Measurements from ENCODE around the gene TEX51.

DNA sequence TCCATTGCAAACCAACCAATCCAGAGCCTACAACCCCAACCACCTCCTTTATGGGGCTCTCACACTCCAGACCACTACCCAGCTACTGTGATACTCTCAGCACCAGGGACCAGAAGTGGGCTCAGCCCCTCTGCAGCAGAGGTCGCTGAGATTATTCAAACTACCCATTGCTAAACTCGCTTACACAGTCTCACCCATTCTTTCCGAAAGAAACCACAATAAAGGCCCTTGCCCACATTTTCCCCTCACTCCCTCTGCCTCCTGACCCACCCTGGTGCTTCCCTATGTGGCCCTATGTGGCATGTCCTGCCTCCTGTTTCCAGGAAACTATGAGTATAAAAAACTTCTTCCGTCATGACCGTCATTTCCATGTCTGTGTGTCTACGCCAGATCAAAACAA is 10.7 kb downstream of the TEX51 start:
- TF ChIP-seq GATA2 (CRISPR knock-in tag; IDR thresholded peaks at IDR 0.05) (no peak), CTCF (IDR thresholded peaks at IDR 0.05) (no peak), GABPA (IDR thresholded peaks at IDR 0.05; ENCODE audit: low read depth) (no peak), FOXJ3 (CRISPR knock-in tag; IDR thresholded peaks at IDR 0.05) (no peak), USF1 (IDR thresholded peaks at IDR 0.05; ENCODE audit: borderline replicate concordance, low read depth) (no peak), JUND (IDR thresholded peaks at IDR 0.05) (no peak), REST (IDR thresholded peaks at IDR 0.05; ENCODE audit: low read depth, low read length) (no peak), MXI1 (IDR thresholded peaks at IDR 0.05; ENCODE audit: low read depth, low read length) (no peak), SMC3 (IDR thresholded peaks at IDR 0.05; ENCODE audit: low read depth, low read length) (no peak)

Measured in SK-N-SH (cell line).